K562 (cell line): ENCODE measurements around the gene IFI6. TPM values are rescaled to one million over a fixed set of nuclear protein-coding genes. Genes with fewer than 3 reads are reported as not detected.

Experiments
- ATAC-seq: fragments of 200-7000 bp; cut with Tn5 transposase; 3 replicates; pipeline ENCODE4 v1.9.1; 2020; ENCODE audit warnings: moderate library complexity
- BruUV-seq: library from RNA; stranded (reverse); fragments of 400-500 nt; replicated peaks from 2 replicates; lab custom pipeline; 2021; lab: Mats Ljungman, UMichigan
- CTCF ChIA-PET: fragments of 300-600 bp; formaldehyde crosslinking; extraction: SDS; loops from one replicate; lab custom pipeline; 2021; ENCODE audit warnings: low intra/inter-chr PET ratio; lab: Yijun Ruan, JAX
- POLR2A ChIA-PET: fragments of 300-600, 350-650 bp; sonication (Branson Sonifier 250); formaldehyde crosslinking; extraction: SDS; loops from one replicate; lab custom pipeline; 2021; ENCODE audit warnings: antibody characterized with exemption, inconsistent platforms; lab: Yijun Ruan, JAX
- DNase-seq, 4 experiments: peaks; one replicate each; pipeline versions ENCODE4 v3.0.0 to v3.0.0-alpha.2; 2011 to 2018; ENCODE audit warnings: low spot score in 3 of 4, mixed read lengths in 3 of 4; ENCODE audit errors: extremely low read depth in 1 of 4
- FAIRE-seq: peaks from 2 replicates; lab custom pipeline; 2011; peaks lifted over from hg19 to GRCh38; lab: Jason Lieb, UNC
- H2AFZ ChIP-seq: 2 replicates; pipeline ENCODE4 v1.6.0; 2011; ENCODE audit warnings: low read depth, low read length, control low read depth, inconsistent platforms
- H3K27ac ChIP-seq: fragments of 200-600 bp; 3 replicates; pipeline ENCODE4 v1.8.0; 2011; ENCODE audit warnings: low read depth, mild to moderate bottlenecking, control low read depth, inconsistent platforms, low read length, moderate library complexity, mixed read lengths; ENCODE audit errors: extremely low read depth
- H3K27me3 ChIP-seq, 2 experiments: fragments of 300-600 bp in 1 of 2; 2 replicates in 1 of 2; 3 replicates in 1 of 2; pipeline versions ENCODE4 v1.6.0 to v1.8.0; 2011; ENCODE audit warnings: inconsistent platforms in 2 of 2, low read length in 2 of 2, mild to moderate bottlenecking in 1 of 2, mixed read lengths in 1 of 2, moderate library complexity in 1 of 2; ENCODE audit not compliant: control insufficient read depth in 2 of 2, insufficient read depth in 2 of 2
- H3K36me3 ChIP-seq: fragments of 300-600 bp; 3 replicates; pipeline ENCODE4 v1.8.0; 2011; ENCODE audit warnings: mild to moderate bottlenecking, low read length, inconsistent platforms; ENCODE audit not compliant: control insufficient read depth, insufficient read depth
- H3K4me1 ChIP-seq, 2 experiments: fragments of 200-600 bp in 1 of 2; replicated peaks in 1 of 2; 2 replicates in 1 of 2; 3 replicates in 1 of 2; pipeline versions ENCODE4 v1.5.1 to v1.8.0; 2011; ENCODE audit warnings: inconsistent platforms in 2 of 2, low read length in 2 of 2, mild to moderate bottlenecking in 1 of 2, mixed read lengths in 1 of 2, moderate library complexity in 1 of 2; ENCODE audit not compliant: control insufficient read depth in 2 of 2, insufficient read depth in 2 of 2
- H3K4me2 ChIP-seq: 2 replicates; pipeline ENCODE4 v1.6.1; 2011; ENCODE audit warnings: low read length, control low read depth, inconsistent platforms, mixed read lengths; ENCODE audit not compliant: insufficient read depth
- H3K4me3 ChIP-seq: fragments of 200-600 bp; sonication (generic), shearing (Covaris generic); 2 replicates; pipeline ENCODE4 v1.5.1; 2016; ENCODE audit warnings: control low read depth, inconsistent platforms
- H3K79me2 ChIP-seq: fragments of 200-600 bp; 3 replicates; pipeline ENCODE4 v1.8.0; 2011; ENCODE audit warnings: low read length, inconsistent platforms; ENCODE audit not compliant: control insufficient read depth, insufficient read depth
- H3K9ac ChIP-seq, 2 experiments: 2 replicates each; pipeline versions ENCODE4 v1.6.0 to v1.6.1; 2011; ENCODE audit warnings: low read depth in 2 of 2, low read length in 2 of 2, control low read depth in 1 of 2, inconsistent platforms in 1 of 2, mild to moderate bottlenecking in 1 of 2, mixed read lengths in 1 of 2; ENCODE audit not compliant: insufficient read depth in 1 of 2
- H3K9me1 ChIP-seq: one replicate; pipeline ENCODE4 v1.6.0; 2011; ENCODE audit warnings: inconsistent platforms, mild to moderate bottlenecking, low read length, moderate library complexity; ENCODE audit not compliant: control insufficient read depth, insufficient read depth
- H3K9me3 ChIP-seq: replicated peaks from 2 replicates; pipeline ENCODE4 v1.5.1; 2011; ENCODE audit warnings: low read depth, low read length, inconsistent platforms; ENCODE audit not compliant: control insufficient read depth, insufficient read depth
- H4K20me1 ChIP-seq: replicated peaks from 2 replicates; pipeline ENCODE4 v1.6.1; 2011; ENCODE audit warnings: low read length, inconsistent platforms, mixed read lengths; ENCODE audit not compliant: control insufficient read depth, insufficient read depth
- SRSF3 ChIP-seq: fragments of 200-400 bp; formaldehyde crosslinking; IDR thresholded peaks from 2 replicates; pipeline ENCODE4 v1.6.1; 2016; ENCODE audit warnings: mild to moderate bottlenecking, low read length, moderate library complexity; ENCODE audit not compliant: insufficient read depth
- ZFP36 ChIP-seq: fragments of 150-350 bp; IDR thresholded peaks from 2 replicates; pipeline ENCODE4 v1.6.1; 2018; ENCODE audit warnings: low read length, low read depth; ENCODE audit not compliant: partially characterized antibody
- ZNF24 ChIP-seq: fragments of 450-650 bp; IDR thresholded peaks from 2 replicates; pipeline ENCODE4 v1.6.1; 2016
- ZNF3 ChIP-seq: fragments of 250-450 bp; sonication (Bioruptor Pico); IDR thresholded peaks from 2 replicates; pipeline ENCODE4 v1.5.0; 2021; ENCODE audit warnings: mild to moderate bottlenecking, moderate library complexity
- ZNF644 ChIP-seq: fragments of 200-800 bp; sonication (Bioruptor generic); IDR thresholded peaks from 2 replicates; pipeline ENCODE4 v1.6.1; 2016; ENCODE audit warnings: low read depth, missing genetic modification characterization, missing compliant biosample characterization
- WGBS: fragments of 100-300 bp; shearing (Covaris generic); methylation state at CpG from one replicate; pipeline ENCODE4 v1.1.6; 2016; ENCODE audit warnings: low coverage, mixed read lengths; ENCODE audit not compliant: insufficient coverage; ENCODE audit errors: missing lambda C conversion rate; 5-methylcytosine and 5-hydroxymethylcytosine counted together
- in situ Hi-C: fragments of 300-500 bp; cut with MboI; formaldehyde crosslinking; loops from 4 replicates; pipeline ENCODE4 v1.15.0; 2018; ENCODE audit warnings: inconsistent platforms, mixed read lengths
- intact Hi-C: fragments of 100-400 bp; cut with micrococcal nuclease; formaldehyde crosslinking; loops from 2 replicates; pipeline ENCODE4 v1.14.2; 2022
- polyA plus RNA-seq, 8 experiments: library from polyadenylated mRNA; depleted of rRNA in 4 of 8; stranded (reverse) in 5 of 8; unstranded in 3 of 8; fragments of >200 nt; fragmentation: Nextera tagmentation in 2 of 8; fragmentation: Illumina TruSeq in 1 of 8; extraction: Ambion mirVana in 2 of 8; extraction: Trizol in 1 of 8; gene quantifications; 2 replicates each; pipeline versions ENCODE4 v1.2.1 to v1.2.3, GENCODE V29; 2011 to 2014; ENCODE audit warnings: inconsistent platforms in 1 of 8, missing spikeins in 1 of 8
- total RNA-seq, 7 experiments: library from RNA; depleted of rRNA in 6 of 7; stranded (reverse); fragments of >200 nt in 6 of 7; fragmentation: Illumina TruSeq in 2 of 7; extraction: Trizol in 2 of 7; gene quantifications; 2 replicates each; pipeline versions ENCODE4 v1.2.1 to v1.2.3, GENCODE V29; 2011 to 2021; ENCODE audit warnings: low replicate concordance in 1 of 7

The IFI6 gene
- total and polyA plus RNA-seq, 9 of the 15 experiments (the other 6 are each of a cell fraction or from before 2014, with no cell fraction given) = 0.17 to 4.5 (median 2.2) TPM

DNA sequence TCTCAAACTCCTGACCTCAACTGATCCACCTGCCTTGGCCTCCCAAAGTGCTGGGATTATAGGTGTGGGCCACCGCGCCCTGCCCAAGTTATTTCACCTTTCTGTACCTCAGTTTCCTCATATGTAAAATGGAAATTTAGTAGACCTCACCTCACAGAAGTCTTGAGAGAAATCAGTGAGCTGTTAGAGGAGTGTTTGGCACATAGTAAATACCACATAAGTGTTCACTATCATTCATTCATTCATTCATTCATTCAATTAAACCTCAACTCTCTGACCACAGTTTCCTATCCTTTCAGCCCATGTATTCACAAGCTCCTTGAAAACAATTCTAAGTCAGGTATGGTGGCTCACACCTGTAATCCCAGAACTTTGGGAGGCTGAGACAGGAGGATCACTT is 33.2 kb downstream of the IFI6 start:
- in situ Hi-C loops = no loop called here
- H3K9me1 ChIP-seq = no peaks in the 10 kb centered on the region
- H2AFZ ChIP-seq = no peak overlapping the region
- H3K4me3 ChIP-seq = no peak overlapping the region
- ChIA-PET POLR2A (interaction anchor here (0.7 to 2.7 kb wide), 2 partner anchors 9 to 10 kb away, joined by 3 to 8 read pairs; no protein-coding TSS in a partner anchor), CTCF (no interaction called here)
- H4K20me1 ChIP-seq = no peaks in the 10 kb centered on the region
- no peak for DNase-seq
- H3K79me2 ChIP-seq = no peaks in the 10 kb centered on the region
- H3K27me3 ChIP-seq = peaks cover 3 to 17% of the 10 kb centered on the region in 2 experiments; a peak in 3 of 5 replicates
- peak; percentile 92 for TF ChIP-seq ZNF24
- no peak for TF ChIP-seq ZNF644 (tag)
- no peaks in the 10 kb centered on the region for H3K36me3 ChIP-seq
- H3K9me3 ChIP-seq = no peaks in the 10 kb centered on the region
- intact Hi-C loops = no loop called here
- no peak for ATAC-seq
- BruUV-seq = no TSS peak
- H3K4me2 ChIP-seq = no peak overlapping the region
- peaks cover 0 to 12% of the 10 kb centered on the region in 2 experiments; a peak in 2 of 5 replicates for H3K4me1 ChIP-seq
- WGBS = 94% methylated on average over 2 of the region's 2 CpGs
- H3K9ac ChIP-seq = no peak overlapping the region
- no peak overlapping the region for H3K27ac ChIP-seq
- FAIRE-seq = no peak

DNA sequence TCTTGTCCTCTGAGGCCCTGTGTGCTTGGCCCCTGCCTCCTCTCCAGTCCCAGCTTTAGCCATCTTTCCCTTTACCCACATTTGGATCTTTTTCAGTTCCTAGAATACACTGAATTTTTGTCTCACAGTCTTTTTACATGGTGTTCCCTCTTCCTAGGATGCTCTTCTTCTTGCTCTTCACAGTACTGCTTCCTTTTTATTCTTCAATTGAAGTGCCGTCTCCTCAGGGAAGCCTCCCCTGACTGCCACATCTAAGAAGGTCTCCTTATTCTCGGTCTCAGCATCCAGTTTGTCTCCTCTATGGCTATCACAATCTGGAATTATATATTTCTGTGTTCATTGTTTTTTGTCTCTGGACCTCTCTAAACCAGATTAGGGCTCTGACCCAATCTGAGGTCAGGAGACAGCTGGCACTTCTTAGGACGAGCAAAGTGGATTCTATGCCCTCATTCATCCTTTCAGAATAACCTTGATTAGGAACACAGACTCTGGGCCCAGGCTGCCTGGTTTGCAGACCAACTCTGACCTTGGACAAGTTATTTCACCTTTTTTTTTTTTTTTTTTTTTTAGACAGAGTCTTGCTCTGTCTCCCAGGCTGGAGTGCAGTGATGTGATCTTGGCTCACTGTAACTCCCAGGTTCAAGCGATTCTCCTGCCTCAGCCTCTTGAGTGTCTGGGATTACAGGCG is 33.8 kb downstream of the IFI6 start:
- intact Hi-C loops (no loop called here), in situ Hi-C loops (no loop called here)
- DNase-seq (no peak), ATAC-seq (no peak), FAIRE-seq (no peak)
- TF ChIP-seq SRSF3 (no peak), ZFP36 (peak; percentile 88), ZNF3 (CRISPR knock-in tag) (peak; percentile 56; the same call in 1 of the 2 replicates)
- no peak overlapping the region for H3K9ac ChIP-seq
- H3K4me3 ChIP-seq = no peak overlapping the region
- no peaks in the 10 kb centered on the region for H3K36me3 ChIP-seq
- H3K4me2 ChIP-seq = no peak overlapping the region
- no peaks in the 10 kb centered on the region for H3K9me1 ChIP-seq
- no peak overlapping the region for H3K27ac ChIP-seq
- CTCF ChIA-PET = no interaction called here
- POLR2A ChIA-PET = interaction anchor here (0.5 to 2.7 kb wide), 4 partner anchors 9 to 243 kb away, joined by 3 to 8 read pairs (median 4); no protein-coding TSS in a partner anchor
- no peaks in the 10 kb centered on the region for H3K79me2 ChIP-seq
- peaks cover 3 to 20% of the 10 kb centered on the region in 2 experiments; a peak in 3 of 5 replicates for H3K27me3 ChIP-seq
- BruUV-seq = no TSS peak
- no peaks in the 10 kb centered on the region for H3K9me3 ChIP-seq
- no peak overlapping the region for H2AFZ ChIP-seq
- 37% methylated on average over 5 of the region's 5 CpGs for WGBS
- peaks cover 0 to 13% of the 10 kb centered on the region in 2 experiments; a peak in 2 of 5 replicates for H3K4me1 ChIP-seq
- H4K20me1 ChIP-seq = no peaks in the 10 kb centered on the region
